Adrenal gland (tissue), 5 donors: ENCODE results near the gene PPL.

ENCODE experiments used
- CTCF ChIP-seq, 6 experiments: fragments of 450-650 bp in 4 of 6; fragments of 200-600 bp in 2 of 6; sonication (generic) in 1 of 6; IDR thresholded peaks; 1 replicate in 5 of 6; 2 replicates in 1 of 6; pipeline versions ENCODE4 v1.5.1 to v1.8.0; 2016 to 2021; ENCODE audit warnings: antibody characterized with exemption in 6 of 6, mild to moderate bottlenecking in 2 of 6, moderate library complexity in 1 of 6
- POLR2A ChIP-seq, 2 donors: fragments of 450-650 bp; IDR thresholded peaks; one replicate each; pipeline ENCODE4 v1.6.1; 2017; ENCODE audit warnings: antibody characterized with exemption in 2 of 2, mild to moderate bottlenecking in 2 of 2, moderate library complexity in 1 of 2
- donor health status: DM: no; HTN: no; CAD: no.

- TF ChIP-seq CTCF (IDR thresholded peaks at IDR 0.05) = no peak
- no peak for TF ChIP-seq POLR2A (IDR thresholded peaks at IDR 0.05)
Measured at GRCh38 chr16:4833584-4833983, 103.4 kb downstream of the PPL start.
